Gastrocnemius medialis (tissue), 4 donors: ENCODE data around the gene KLF11.

Experiments
- POLR2A ChIP-seq, 2 donors: fragments of 450-650 bp; IDR thresholded peaks; one replicate each; pipeline ENCODE4 v1.6.1; 2017; ENCODE audit warnings: antibody characterized with exemption in 2 of 2, mild to moderate bottlenecking in 2 of 2, moderate library complexity in 2 of 2
- TF ChIP-seq, protein P1 (sequence below), 5 experiments: fragments of 450-650 bp in 3 of 5; fragments of 200-600 bp in 2 of 5; sonication (generic) in 2 of 5; IDR thresholded peaks in 4 of 5; conservative IDR thresholded peaks in 1 of 5; 1 replicate in 4 of 5; 2 replicates in 1 of 5; pipeline ENCODE4 v1.5.1; 2016 to 2019; ENCODE audit warnings: antibody characterized with exemption in 5 of 5, mild to moderate bottlenecking in 3 of 5, moderate library complexity in 3 of 5

GRCh38 chr2:10071595-10071994, 28.2 kb downstream of the KLF11 start:
- TF ChIP-seq, protein P1, sequence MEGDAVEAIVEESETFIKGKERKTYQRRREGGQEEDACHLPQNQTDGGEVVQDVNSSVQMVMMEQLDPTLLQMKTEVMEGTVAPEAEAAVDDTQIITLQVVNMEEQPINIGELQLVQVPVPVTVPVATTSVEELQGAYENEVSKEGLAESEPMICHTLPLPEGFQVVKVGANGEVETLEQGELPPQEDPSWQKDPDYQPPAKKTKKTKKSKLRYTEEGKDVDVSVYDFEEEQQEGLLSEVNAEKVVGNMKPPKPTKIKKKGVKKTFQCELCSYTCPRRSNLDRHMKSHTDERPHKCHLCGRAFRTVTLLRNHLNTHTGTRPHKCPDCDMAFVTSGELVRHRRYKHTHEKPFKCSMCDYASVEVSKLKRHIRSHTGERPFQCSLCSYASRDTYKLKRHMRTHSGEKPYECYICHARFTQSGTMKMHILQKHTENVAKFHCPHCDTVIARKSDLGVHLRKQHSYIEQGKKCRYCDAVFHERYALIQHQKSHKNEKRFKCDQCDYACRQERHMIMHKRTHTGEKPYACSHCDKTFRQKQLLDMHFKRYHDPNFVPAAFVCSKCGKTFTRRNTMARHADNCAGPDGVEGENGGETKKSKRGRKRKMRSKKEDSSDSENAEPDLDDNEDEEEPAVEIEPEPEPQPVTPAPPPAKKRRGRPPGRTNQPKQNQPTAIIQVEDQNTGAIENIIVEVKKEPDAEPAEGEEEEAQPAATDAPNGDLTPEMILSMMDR (IDR thresholded peaks at IDR 0.05 in 4 of 5, conservative IDR thresholded peaks at IDR 0.05 in 1 of 5): no peak
- no peak for TF ChIP-seq POLR2A (IDR thresholded peaks at IDR 0.05)
